GM21619 (cell line): Measurements from ENCODE around the gene MIEF2.

Experiments
- ATAC-seq: cut with Tn5 transposase; IDR thresholded peaks from one replicate; pipeline ENCODE4 v1.9.1; 2021; ENCODE audit not compliant: unreplicated experiment

MIEF2 gene

DNA sequence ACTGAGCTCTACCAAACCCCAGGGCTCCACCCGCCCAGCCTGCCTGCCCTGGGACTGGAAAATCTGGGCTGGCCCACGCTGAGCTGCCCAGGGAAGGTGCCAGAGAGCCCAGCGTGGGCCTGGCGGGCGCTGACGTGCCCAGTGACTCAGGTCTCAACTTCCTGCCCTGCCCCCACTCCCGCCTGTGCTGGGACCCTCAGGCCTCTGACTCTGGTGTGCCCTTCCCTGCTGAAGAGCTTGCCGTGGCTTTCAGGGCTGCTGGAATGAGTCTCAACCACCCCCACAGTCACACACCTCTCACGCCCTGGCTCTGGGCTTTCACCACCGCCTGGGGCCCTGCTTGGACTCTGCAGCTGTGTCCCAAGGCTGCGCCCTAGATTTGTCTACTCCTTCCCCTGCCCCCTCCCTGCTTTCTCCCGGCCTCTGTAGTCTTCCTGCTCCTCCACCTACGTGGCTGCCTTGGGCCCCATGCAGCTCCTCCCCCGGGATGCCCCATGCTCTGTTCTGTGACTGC is 24.7 kb upstream of the MIEF2 start:
- no peak for ATAC-seq

DNA sequence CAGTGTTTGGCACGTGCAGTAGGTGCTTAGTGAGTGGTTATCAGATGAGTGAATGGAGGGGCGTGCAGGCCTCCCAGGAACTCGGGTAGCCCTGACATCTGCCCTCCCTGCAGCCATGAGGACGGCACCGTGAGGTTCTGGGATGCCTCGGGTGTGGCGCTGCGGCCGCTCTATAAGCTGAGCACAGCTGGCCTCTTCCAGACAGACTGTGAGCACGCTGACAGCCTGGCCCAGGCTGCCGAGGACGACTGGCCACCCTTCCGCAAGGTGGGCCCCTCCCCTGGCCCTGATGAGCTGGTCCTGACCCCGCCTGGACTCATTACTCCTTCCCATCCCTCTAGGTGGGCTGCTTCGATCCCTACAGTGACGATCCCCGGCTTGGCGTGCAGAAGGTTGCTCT is 24.0 kb upstream of the MIEF2 start:
- no peak for ATAC-seq

DNA sequence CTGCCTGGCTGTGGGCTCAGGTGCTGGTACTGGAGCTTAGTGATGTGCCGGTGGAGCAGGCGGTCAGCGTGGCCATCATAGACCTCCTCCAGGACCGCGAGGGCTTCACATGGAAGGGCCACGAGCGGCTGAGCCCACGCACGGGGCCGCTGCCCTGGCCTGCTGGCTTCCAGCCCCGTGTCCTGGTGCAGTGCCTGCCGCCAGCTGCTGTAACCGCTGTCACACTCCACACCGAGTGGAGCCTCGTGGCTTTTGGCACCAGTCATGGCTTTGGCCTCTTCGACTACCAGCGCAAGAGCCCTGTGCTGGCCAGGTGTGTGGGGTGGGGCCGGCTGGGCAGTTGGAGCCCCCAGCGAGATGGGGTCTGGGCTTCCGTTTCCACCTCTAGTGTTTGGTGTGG is 23.0 kb upstream of the MIEF2 start:
- ATAC-seq = no peak

DNA sequence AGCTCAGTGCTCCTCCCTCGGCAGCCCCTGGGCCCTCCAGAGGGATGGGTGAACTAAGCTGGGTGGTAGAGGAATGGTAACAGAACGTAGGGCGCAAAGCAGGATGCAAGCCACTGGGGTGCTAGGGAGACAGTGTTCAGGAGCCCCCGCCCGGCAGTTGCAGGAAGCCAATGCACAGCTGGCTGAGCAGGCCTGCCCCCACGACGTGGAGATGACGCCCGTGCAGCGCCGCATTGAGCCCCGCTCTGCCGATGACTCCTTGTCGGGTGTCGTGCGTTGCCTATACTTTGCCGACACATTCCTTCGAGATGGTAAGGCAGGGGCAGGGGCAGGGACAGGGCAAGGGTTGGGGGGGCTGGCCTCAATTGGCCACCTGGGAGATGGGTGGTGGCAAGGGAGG is 22.2 kb upstream of the MIEF2 start:
- no peak for ATAC-seq

DNA sequence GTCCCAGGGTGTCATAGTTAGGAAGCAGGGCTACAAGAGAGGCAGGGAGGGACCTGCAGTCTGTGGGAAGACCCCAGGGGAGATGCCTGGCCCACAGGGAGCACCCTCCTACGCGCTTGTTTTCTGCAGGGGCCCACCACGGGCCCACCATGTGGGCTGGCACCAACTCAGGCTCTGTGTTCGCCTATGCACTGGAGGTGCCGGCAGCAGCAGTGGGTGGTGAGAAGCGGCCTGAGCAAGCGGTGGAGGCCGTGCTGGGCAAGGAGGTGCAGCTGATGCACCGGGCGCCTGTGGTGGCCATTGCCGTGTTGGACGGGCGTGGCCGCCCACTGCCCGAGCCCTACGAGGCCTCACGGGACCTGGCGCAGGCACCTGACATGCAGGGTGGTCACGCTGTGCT is 20.0 kb upstream of the MIEF2 start:
- no peak for ATAC-seq

DNA sequence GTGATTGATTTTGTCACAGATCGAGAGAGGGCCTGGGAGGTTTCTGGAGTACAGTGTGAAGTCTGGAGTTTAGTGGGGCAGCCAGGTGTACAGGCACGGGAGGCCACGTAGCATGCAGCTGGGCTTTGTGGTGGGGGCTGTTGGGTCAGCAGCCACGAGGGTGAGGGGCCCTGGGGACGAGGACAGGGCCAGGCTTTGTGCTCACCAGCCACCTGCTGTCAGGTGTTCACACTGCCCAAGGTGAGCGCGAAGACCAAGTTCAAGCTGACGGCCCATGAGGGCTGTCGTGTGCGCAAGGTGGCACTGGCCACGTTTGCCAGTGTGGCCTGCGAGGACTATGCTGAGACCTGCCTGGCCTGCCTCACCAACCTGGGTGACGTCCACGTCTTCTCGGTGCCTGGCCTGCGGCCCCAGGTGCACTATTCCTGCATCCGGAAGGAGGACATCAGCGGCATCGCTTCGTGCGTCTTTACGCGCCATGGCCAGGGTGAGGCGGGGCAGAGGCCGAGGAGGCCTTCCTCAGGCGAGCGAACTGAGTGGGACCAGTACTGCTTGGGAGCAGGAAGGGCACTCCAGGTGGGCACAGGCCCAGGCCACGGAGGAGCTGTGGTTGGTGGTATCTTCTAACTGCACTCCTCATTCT is 19.1 kb upstream of the MIEF2 start:
- ATAC-seq = no peak

DNA sequence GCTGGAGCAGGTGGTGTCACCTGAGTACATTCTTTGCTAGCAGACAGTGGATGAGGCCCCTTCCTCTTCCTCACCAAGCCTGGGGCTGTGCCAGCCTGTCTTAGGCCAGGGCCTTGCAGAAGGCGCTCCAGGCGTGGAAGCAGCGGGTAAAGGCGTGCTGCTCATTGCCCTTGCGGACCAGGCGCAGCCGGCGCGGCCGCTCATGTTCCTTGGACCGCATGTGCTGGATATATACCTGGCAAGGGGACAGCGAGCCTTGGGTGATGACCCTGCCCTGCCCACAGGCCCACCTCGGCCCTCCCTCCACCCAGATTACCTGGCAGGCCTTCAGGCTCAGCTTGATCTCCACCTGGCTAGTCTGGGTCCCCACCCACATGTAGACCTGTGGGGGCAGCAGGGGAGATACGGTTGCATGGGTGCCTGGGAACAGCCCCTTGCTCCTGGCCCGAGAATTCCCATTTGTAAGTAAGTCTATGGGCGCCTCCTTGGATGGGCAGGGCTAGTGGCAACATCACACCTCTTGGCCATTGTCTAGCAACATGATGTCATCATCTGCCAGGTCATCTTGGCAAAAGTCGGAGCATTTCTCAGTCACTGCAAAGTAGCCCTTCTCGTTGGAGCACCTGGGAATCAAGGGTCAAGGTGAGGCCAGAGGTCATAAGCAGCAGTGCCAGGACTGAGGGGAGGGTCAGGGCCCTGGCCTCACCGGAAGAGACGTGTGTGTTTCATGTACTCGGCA is 15.3 kb upstream of the MIEF2 start:
- ATAC-seq = no peak

DNA sequence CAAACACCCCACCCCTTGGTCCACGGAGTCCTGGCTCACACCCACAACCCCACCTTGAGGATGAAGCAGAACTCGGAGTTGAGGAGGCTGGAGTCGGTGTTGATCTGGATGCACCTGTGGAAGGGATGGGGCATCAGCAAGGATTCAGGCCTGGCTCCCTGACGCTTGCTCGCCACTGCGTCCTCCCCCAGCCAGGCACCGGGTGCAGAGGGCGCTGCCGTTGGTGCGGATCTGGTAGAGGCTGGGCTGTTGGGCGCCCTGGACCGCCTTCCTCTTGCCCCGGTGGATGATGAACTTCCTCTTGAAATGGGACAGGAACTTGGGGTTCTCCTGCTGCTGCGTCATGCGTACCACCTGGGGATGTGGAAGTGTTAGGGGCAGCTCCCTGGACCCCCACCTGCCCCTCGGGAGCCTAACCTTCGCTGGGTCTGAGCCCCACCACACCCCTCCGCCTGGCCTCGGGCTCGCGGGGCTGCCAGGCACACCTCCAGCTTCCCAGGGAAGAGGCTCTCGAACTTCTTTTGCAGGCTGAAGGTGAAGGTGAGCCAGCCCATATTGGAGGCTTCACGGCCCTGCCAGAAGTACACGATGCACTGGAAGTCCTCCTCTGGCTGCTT is 14.2 kb upstream of the MIEF2 start:
- no peak for ATAC-seq

DNA sequence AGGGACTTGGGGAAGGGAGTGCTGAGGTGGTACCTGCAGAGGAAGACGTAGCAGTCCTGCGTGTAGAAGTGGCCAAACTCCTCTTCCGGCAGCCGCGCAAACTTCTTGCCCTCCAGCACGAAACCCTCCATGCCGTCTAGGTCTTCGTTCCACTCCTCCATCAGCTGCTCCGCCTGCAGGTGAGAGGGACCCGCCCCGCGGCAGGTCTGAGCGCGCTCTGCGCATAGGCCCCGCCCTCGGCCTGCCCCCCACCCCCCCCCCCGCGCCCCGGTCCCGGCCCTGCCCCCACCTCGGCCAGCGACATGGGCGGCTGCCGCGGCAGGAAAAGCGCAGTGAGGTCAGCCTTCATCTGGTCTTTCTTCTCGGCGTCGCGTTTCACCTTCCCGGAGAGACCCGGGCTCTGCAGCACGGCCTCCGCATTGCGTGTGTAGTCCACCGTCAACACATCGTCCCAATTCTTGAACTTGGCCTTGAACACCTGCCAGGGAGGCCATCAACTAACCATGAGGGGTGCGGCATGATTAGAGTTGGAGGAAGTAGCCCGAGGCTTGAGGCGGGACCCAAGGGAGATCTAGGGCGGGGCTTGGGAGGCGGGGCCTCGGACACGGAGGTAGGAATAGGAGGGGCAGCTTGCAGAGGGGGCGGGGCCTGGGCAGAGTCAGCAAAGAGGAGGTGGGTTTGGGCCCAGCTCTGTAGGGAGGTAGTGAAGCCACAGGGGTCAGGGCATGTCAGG is 13.4 kb upstream of the MIEF2 start:
- no peak for ATAC-seq

DNA sequence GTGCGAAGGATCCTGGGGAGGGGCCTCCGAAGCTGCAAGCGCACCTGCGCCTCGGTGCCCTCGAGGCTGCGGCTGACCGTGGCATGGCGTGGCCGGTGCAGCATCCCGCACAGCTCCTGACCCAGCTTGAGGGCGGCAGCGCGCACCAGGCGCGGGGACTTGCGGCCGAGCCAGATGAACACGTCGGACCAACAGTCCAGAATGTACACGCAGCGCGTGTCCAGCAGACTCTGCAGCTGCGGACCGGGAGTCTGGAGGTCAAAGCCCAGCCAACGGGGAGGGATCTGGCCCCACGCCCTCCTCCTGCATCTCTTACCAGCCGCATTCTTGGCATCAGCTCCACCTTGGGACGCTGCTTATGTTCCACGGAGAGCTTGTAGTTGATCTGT is 12.9 kb upstream of the MIEF2 start:
- ATAC-seq = no peak

DNA sequence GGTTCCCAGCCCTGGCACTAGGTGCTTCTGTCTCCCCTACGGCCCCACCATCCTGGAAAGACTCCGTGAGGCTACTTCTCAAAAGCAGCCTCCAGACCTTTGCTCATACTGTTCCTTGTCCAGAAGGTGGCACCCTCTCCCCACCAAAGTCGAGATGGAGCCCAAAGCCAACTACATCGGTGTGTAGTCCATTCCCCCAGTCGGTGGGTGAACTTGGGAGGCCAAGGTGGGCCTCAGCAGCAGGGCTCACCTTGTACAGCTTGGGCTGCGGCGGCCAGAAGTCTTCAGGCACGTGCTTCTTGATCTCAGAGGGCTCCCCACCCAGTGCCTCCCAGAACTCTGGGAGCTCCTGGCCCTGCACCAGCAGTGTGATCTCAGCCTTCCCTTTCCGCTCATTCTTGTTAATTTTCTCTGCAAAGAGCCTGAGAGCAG is 12.1 kb upstream of the MIEF2 start:
- ATAC-seq = no peak

DNA sequence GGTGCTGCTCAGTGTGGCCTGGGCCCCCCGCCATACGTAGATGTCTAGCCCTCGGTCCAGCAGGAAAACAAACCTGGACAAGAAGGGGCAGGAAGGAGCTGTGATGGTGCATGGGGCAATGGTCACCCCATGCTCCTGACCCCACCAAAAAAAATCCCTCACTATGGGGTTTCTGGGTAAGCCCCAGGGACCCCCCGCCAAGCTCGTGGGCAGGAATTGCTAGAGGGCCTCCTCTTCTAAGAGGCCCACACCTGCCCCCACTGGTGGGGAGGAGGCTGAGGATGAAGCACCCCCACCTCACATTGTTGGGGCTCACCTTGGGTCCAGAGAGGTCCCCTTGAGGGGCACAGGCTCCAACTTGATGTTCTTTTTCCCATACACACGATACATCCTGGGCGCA is 11.7 kb upstream of the MIEF2 start:
- no peak for ATAC-seq

DNA sequence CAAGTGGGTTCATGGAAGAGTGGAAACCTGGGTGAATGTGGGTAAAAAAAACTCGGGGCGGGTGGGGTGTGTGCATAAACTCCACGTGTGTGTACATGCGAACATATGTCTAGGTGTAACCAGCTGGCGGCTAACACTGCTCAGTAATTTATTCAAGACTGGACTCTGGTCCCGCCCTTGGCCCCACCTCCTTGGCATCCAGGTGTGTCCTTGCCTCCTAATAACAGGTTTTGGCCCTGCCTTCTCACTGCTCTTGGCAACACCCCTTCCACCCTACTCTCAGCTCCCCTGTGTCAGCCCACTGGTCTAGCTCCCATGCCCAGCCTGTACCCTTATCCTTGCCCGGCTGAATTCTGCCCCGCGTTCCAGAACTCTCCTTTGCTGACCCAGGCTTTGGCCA is 10.2 kb upstream of the MIEF2 start:
- ATAC-seq = no peak

DNA sequence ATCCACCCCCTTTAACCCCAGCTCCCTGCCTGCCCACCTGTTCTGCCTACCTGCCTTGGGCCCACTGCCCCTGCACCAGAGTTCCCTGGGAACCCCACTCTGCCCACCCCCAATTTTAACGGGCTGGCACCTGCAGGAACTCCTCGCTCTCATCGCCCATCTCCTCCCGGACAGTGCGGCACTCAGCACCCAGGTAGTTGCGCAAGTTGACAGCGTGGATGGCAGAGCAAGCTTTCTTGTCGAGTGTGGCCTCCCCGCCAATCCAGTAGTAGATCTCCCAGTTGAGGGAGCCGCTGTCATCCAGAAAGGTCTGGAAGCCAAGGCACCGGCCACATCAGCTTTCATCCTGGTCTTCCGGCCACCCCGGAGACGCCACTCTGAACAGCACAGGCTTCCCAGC is 9.8 kb upstream of the MIEF2 start:
- no peak for ATAC-seq

DNA sequence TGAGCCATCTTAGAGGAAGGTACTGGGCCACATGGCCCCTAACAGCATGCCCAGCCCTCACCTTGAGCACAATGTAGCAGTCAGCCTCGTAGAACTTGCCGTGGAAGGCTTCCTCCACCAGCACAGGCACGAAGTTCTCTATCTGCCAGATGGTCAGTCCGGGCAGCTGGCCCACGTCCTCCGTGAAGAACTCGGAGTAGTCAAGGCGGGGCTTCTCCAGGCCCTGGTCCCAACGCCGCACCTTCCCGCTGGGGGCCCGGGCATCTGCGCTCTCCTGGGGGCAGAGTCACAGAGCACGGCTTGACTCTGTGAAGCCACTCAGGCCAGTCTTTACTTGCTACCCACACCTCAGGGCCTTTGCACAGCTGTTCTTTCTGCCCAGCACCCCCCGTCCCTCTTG is 9.3 kb upstream of the MIEF2 start:
- ATAC-seq = no peak

DNA sequence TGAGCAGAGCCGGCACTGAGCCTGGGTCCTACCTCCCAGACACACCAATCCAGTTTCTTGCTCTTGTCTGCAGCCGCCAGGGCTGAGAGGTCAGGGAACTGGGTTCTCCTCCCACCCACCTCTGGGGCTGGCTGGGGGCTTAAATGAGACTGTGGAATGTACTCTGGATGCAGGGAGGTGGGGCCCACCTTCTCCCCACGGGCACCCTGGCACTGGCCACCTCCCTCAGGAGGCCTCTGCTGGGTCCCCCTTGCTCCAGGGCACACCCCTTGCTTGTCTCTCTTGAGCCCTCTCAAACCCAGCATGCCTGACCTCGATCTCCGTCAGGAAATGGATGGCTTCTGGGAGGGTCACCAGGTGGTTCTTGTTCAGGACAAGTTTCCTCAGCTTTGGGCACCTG is 8.3 kb upstream of the MIEF2 start:
- no peak for ATAC-seq

DNA sequence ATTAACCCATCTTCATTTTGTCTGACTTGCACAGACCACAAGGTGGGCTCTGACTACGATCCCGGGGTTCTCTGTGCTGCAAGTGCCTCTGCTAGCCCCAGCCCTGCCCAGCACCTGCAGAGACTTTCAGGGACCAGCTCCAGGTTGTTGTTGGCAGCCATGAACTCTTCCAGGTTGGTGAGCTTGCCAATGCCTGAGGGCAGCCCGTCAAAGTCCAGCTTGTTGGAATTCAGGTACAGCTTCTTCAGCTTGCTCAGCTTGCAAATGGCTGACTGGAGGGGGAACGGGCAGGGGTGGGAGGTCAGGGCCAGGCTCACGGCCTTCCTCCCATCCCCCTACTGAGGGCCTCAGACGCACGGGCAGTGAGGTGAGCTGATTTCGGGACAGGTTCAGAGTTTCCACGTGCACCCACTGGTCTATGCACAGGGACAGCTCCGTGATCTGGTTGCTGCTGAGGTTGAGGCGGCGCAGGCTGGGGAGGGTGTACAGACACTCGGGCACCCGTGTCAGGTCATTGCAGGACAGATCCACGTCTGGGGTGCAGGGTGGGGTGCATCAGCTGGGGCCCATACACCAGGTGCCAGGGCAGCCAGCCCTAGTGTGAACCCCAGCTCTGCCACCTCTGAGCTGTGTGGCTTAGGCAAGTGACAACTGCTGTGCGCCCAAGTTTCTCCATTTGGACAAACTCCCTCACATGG is 7.1 kb upstream of the MIEF2 start:
- no peak for ATAC-seq

DNA sequence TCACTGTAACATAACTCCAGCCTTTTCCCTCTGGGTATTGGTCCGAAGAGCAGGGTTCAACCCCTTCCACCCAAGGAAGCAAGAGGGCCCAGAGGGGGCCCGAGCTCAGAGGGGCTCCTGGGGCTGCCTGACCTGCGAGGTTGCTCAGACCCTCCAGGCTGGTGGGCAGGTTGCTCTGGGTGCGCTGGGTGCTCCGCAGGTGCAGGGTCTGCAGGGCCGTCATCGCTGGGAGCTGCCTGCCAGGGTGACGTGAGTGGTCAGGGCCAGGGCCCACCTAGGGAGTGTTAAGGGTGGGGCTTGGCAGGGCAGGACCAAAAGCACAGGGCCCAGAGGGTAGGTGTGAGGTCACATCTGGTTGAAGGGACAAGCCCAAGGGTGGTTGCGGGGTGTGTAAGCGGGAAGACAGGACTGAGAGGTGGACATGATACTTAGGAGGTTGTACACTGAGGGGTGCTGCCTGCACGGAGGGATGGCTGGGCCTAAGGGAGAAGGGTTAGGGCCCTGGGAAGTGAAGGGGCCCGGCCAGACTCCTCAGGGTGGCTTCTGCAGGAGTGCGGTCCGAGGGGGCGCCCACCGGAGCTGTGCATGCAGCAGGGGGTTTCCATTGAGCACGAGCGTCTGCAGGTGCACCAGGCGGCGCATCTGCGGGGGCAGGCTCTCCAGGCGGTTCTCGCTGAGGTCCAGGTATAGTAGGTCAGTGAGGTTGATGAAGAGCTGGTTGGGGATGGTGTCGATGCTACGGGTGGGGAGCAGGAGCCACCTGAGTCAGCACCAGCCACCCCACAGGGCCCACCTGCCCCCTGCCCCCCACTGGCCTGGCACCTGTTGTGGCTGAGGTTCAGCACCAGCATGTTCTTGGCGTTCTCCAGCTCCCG is 6.3 kb upstream of the MIEF2 start:
- ATAC-seq = no peak

DNA sequence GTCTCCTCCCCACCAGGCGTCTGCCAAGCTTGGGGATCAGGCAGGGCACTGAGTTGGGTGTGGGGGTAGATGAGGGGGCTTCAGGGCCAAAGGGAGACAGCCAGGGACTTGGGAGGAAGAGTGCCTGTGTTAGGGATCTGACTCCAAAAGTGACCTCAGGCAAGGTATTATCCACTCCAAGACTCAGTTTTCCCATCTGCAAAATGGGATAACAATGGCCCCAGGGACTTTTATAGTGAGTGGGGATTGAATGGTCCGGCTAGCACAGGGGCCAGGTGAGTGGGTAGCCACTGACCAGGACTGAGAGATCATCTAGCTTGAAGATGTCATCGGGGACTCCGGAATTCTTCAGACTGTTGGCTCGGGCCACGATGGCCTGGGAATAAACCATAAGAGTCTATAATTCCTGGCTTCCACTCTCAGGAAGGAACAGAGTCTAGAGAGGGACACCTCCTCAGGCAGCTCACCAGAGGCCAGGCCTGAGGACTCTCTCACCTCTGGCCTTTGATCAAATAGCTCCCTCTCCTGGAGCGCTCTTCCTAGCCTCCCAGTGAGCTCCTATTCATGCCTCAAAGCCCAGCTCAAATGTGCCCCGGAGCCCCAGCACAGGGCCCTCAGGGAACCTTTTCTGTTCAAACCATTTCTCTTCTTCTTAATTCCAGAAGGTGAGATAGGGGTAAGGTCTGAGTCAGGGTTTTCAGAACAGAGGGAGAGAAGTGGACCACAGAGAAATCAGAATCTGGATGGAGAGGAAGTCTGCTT is 5.4 kb upstream of the MIEF2 start:
- no peak for ATAC-seq
